A549 (cell line): ENCODE data around the gene HDDC2. TPM values are rescaled to one million over a fixed set of nuclear protein-coding genes. Genes with fewer than 3 reads are reported as not detected.

Experiments
- ATAC-seq, 2 experiments: fragments of 200-7000 bp in 1 of 2; fragments of >200 bp in 1 of 2; cut with Nextera tagmentation in 1 of 2; cut with Tn5 transposase in 1 of 2; 3 replicates each; pipeline versions ENCODE4 v1.8.0 to v1.9.1; 2018 to 2020; ENCODE audit warnings: mild to moderate bottlenecking in 1 of 2, moderate library complexity in 1 of 2
- CTCF ChIA-PET: fragments of 300-600 bp; sonication (Branson Sonifier 250); formaldehyde crosslinking; extraction: SDS; loops from one replicate; lab custom pipeline; 2021; ENCODE audit warnings: antibody characterized with exemption, inconsistent platforms; lab: Yijun Ruan, JAX
- POLR2A ChIA-PET: fragments of 350-600 bp; formaldehyde crosslinking; extraction: SDS; loops from one replicate; lab custom pipeline; 2021; ENCODE audit warnings: antibody characterized with exemption, inconsistent platforms; lab: Yijun Ruan, JAX
- DNase-seq, 2 experiments: peaks; one replicate each; pipeline versions ENCODE4 v3.0.0 to v3.0.0-alpha.2; 2011 to 2016; ENCODE audit warnings: low read depth in 1 of 2, low spot score in 1 of 2
- FAIRE-seq: peaks from 2 replicates; lab custom pipeline; 2011; peaks lifted over from hg19 to GRCh38; lab: Jason Lieb, UNC
- H3K27ac ChIP-seq, 2 experiments: fragments of >200 bp; sonication (Bioruptor Twin); formaldehyde crosslinking; 3 replicates each; pipeline ENCODE4 v1.5.1; 2016 to 2017
- H3K4me1 ChIP-seq: fragments of >200 bp; sonication (Bioruptor Twin); formaldehyde crosslinking; 3 replicates; pipeline ENCODE4 v1.6.1; 2016
- H3K4me2 ChIP-seq: fragments of >200 bp; sonication (Bioruptor Twin); formaldehyde crosslinking; 3 replicates; pipeline ENCODE4 v1.6.1; 2016
- H3K4me3 ChIP-seq: fragments of >200 bp; sonication (Bioruptor Twin); formaldehyde crosslinking; 3 replicates; pipeline ENCODE4 v1.5.1; 2016
- H3K9me3 ChIP-seq: fragments of >200 bp; sonication (Bioruptor Twin); formaldehyde crosslinking; 3 replicates; pipeline ENCODE4 v1.6.1; 2016
- BHLHE40 ChIP-seq: IDR thresholded peaks from 2 replicates; pipeline ENCODE4 v1.6.1; 2012; ENCODE audit warnings: low read depth, low read length, inconsistent platforms
- EHMT2 ChIP-seq: fragments of 200-600 bp; sonication (generic); IDR thresholded peaks from 2 replicates; pipeline ENCODE4 v1.6.1; 2016; ENCODE audit warnings: antibody characterized with exemption, low read depth, mild to moderate bottlenecking, moderate library complexity
- ESRRA ChIP-seq: fragments of 150-350 bp; IDR thresholded peaks from 2 replicates; pipeline ENCODE4 v1.6.1; 2014; ENCODE audit warnings: mild to moderate bottlenecking, low read length, borderline replicate concordance
- FOSB ChIP-seq: fragments of 250-450 bp; sonication (Bioruptor Pico); IDR thresholded peaks from 2 replicates; pipeline ENCODE4 v1.5.0; 2020; ENCODE audit warnings: mild to moderate bottlenecking, moderate library complexity
- HOXB5 ChIP-seq: fragments of 250-450 bp; sonication (Bioruptor Pico); IDR thresholded peaks from 2 replicates; pipeline ENCODE4 v1.5.0; 2020; ENCODE audit warnings: mild to moderate bottlenecking, moderate library complexity
- JUN ChIP-seq, 2 experiments: fragments of >200 bp; sonication (Bioruptor Twin); formaldehyde crosslinking; IDR thresholded peaks; 2 replicates in 1 of 2; 3 replicates in 1 of 2; pipeline ENCODE4 v1.6.1; 2016 to 2017
- KDM5A ChIP-seq: fragments of 200-600 bp; sonication (generic); IDR thresholded peaks from 2 replicates; pipeline ENCODE4 v1.6.1; 2016; ENCODE audit warnings: antibody characterized with exemption, mild to moderate bottlenecking
- MAFK ChIP-seq: fragments of 450-650 bp; IDR thresholded peaks from 2 replicates; pipeline ENCODE4 v1.6.1; 2014; ENCODE audit not compliant: partially characterized antibody
- NFE2L2 ChIP-seq: fragments of 150-350 bp; conservative IDR thresholded peaks from 2 replicates; pipeline ENCODE4 v1.6.1; 2014; ENCODE audit warnings: low read length
- RAD21 ChIP-seq, 2 experiments: fragments of >200 bp in 1 of 2; sonication (Bioruptor Twin) in 1 of 2; formaldehyde crosslinking in 1 of 2; IDR thresholded peaks in 1 of 2; conservative IDR thresholded peaks in 1 of 2; 2 replicates in 1 of 2; 3 replicates in 1 of 2; pipeline ENCODE4 v1.6.1; 2012 to 2018; ENCODE audit warnings: inconsistent platforms in 1 of 2
- RARB ChIP-seq: fragments of 250-450 bp; sonication (Bioruptor Pico); IDR thresholded peaks from 2 replicates; pipeline ENCODE4 v1.8.0; 2021; ENCODE audit warnings: mild to moderate bottlenecking, moderate library complexity
- RFX5 ChIP-seq: fragments of 450-650 bp; IDR thresholded peaks from 2 replicates; pipeline ENCODE4 v1.7.1; 2014; ENCODE audit warnings: antibody characterized with exemption, mild to moderate bottlenecking, moderate library complexity
- RNF2 ChIP-seq: fragments of 200-600 bp; sonication (generic); IDR thresholded peaks from 2 replicates; pipeline ENCODE4 v1.6.1; 2016; ENCODE audit warnings: low read depth, mild to moderate bottlenecking, antibody characterized with exemption, moderate library complexity, borderline replicate concordance
- SREBF2 ChIP-seq: fragments of 450-650 bp; IDR thresholded peaks from 2 replicates; pipeline ENCODE4 v1.6.1; 2014; ENCODE audit warnings: mild to moderate bottlenecking, moderate library complexity
- TP53 ChIP-seq: fragments of 250-450 bp; sonication (Bioruptor Pico); IDR thresholded peaks from 2 replicates; pipeline ENCODE4 v1.5.0; 2021; ENCODE audit warnings: mild to moderate bottlenecking, moderate library complexity
- ZC3H11A ChIP-seq: fragments of 450-650 bp; IDR thresholded peaks from 2 replicates; pipeline ENCODE4 v1.6.1; 2014; ENCODE audit warnings: antibody characterized with exemption, mild to moderate bottlenecking
- ZFP36 ChIP-seq: fragments of 450-650 bp; IDR thresholded peaks from 2 replicates; pipeline ENCODE4 v1.6.1; 2014; ENCODE audit warnings: borderline replicate concordance; ENCODE audit not compliant: partially characterized antibody
- WGBS: methylation state at CpG from one replicate; pipeline ENCODE4 v1.1.6; 2017; ENCODE audit errors: missing lambda C conversion rate; 5-methylcytosine and 5-hydroxymethylcytosine counted together
- polyA plus RNA-seq, 4 experiments: library from polyadenylated mRNA; depleted of rRNA in 3 of 4; stranded (reverse); fragments of >200 nt; fragmentation: RNase III in 1 of 4; extraction: RNeasy Plus Mini Kit Qiagen cat#74134 plus additional on column Dnase treatment in 1 of 4; gene quantifications; 2 replicates in 3 of 4; 3 replicates in 1 of 4; pipeline ENCODE4 v1.2.3, GENCODE V29; 2011 to 2017
- TF ChIP-seq, protein P1 (sequence below): fragments of 200-600 bp; sonication (generic); IDR thresholded peaks from 2 replicates; pipeline ENCODE4 v1.6.1; 2016; ENCODE audit warnings: antibody characterized with exemption, mild to moderate bottlenecking, moderate library complexity
- TF ChIP-seq, protein P2 (sequence below): fragments of 250-450 bp; sonication (Bioruptor Pico); IDR thresholded peaks from 2 replicates; pipeline ENCODE4 v1.5.0; 2021; ENCODE audit warnings: mild to moderate bottlenecking, moderate library complexity, borderline replicate concordance
- TF ChIP-seq, protein P3 (sequence below): fragments of >200 bp; sonication (Bioruptor Twin); formaldehyde crosslinking; IDR thresholded peaks from 3 replicates; pipeline ENCODE4 v1.6.1; 2016
- TF ChIP-seq, protein P4 (sequence below): fragments of >200 bp; sonication (Bioruptor Twin); formaldehyde crosslinking; IDR thresholded peaks from 3 replicates; pipeline ENCODE4 v1.5.1; 2016
- TF ChIP-seq, protein P5 (sequence below): fragments of 250-450 bp; sonication (Bioruptor Pico); IDR thresholded peaks from 2 replicates; pipeline ENCODE4 v1.5.0; 2020; ENCODE audit warnings: low read depth, mild to moderate bottlenecking, moderate library complexity
- TF ChIP-seq, protein P6 (sequence below): fragments of >200 bp; sonication (Bioruptor Twin); formaldehyde crosslinking; IDR thresholded peaks from 2 replicates; pipeline ENCODE4 v1.6.1; 2016
- TF ChIP-seq, protein P7 (sequence below): IDR thresholded peaks from 2 replicates; pipeline ENCODE4 v1.6.1; 2012

The HDDC2 gene
- polyA plus RNA-seq, 2 of the 4 experiments (the other 2 are of a cell fraction): 107 to 216 TPM

DNA sequence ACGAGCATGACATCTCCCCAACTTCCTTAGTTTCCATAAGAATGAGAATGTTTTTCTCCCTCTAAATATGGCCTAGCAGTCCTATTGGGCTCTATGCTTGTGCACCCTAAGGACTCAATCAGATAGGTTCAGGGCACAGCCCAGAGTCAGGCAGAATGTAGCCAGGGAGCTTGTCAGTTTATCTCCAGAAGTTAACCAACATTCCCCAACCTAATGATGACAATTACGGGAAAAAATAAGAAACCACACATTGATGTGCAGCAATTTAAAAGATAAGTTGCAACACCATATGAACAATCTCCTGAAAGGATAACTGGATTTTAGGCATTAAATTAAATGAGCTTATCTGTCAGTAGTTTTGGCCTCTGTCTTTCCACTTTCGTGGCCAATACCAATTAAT lies 71.1 kb downstream of the HDDC2 start:
- H3K4me1 ChIP-seq: peaks cover 19% of the 10 kb centered on the region; the same call in 2 of the 3 replicates
- ChIA-PET CTCF (no interaction called here), POLR2A (no interaction called here)
- ATAC-seq (no peak), FAIRE-seq (no peak), DNase-seq (no peak)
- H3K4me3 ChIP-seq: no peak overlapping the region
- H3K4me2 ChIP-seq: no peak overlapping the region
- TF ChIP-seq HOXB5 (no peak), ZC3H11A (no peak), ESRRA (no peak), BHLHE40 (no peak), SREBF2 (no peak), MAFK (no peak), TP53 (CRISPR knock-in tag) (no peak), KDM5A (no peak), JUN (IDR thresholded peaks at IDR 0.05) (no peak), RFX5 (no peak)
- TF ChIP-seq, protein P1, sequence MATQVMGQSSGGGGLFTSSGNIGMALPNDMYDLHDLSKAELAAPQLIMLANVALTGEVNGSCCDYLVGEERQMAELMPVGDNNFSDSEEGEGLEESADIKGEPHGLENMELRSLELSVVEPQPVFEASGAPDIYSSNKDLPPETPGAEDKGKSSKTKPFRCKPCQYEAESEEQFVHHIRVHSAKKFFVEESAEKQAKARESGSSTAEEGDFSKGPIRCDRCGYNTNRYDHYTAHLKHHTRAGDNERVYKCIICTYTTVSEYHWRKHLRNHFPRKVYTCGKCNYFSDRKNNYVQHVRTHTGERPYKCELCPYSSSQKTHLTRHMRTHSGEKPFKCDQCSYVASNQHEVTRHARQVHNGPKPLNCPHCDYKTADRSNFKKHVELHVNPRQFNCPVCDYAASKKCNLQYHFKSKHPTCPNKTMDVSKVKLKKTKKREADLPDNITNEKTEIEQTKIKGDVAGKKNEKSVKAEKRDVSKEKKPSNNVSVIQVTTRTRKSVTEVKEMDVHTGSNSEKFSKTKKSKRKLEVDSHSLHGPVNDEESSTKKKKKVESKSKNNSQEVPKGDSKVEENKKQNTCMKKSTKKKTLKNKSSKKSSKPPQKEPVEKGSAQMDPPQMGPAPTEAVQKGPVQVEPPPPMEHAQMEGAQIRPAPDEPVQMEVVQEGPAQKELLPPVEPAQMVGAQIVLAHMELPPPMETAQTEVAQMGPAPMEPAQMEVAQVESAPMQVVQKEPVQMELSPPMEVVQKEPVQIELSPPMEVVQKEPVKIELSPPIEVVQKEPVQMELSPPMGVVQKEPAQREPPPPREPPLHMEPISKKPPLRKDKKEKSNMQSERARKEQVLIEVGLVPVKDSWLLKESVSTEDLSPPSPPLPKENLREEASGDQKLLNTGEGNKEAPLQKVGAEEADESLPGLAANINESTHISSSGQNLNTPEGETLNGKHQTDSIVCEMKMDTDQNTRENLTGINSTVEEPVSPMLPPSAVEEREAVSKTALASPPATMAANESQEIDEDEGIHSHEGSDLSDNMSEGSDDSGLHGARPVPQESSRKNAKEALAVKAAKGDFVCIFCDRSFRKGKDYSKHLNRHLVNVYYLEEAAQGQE: no peak
- TF ChIP-seq, protein P2, sequence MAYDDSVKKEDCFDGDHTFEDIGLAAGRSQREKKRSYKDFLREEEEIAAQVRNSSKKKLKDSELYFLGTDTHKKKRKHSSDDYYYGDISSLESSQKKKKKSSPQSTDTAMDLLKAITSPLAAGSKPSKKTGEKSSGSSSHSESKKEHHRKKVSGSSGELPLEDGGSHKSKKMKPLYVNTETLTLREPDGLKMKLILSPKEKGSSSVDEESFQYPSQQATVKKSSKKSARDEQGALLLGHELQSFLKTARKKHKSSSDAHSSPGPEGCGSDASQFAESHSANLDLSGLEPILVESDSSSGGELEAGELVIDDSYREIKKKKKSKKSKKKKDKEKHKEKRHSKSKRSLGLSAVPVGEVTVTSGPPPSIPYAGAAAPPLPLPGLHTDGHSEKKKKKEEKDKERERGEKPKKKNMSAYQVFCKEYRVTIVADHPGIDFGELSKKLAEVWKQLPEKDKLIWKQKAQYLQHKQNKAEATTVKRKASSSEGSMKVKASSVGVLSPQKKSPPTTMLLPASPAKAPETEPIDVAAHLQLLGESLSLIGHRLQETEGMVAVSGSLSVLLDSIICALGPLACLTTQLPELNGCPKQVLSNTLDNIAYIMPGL: no peak
- TF ChIP-seq, protein P3, sequence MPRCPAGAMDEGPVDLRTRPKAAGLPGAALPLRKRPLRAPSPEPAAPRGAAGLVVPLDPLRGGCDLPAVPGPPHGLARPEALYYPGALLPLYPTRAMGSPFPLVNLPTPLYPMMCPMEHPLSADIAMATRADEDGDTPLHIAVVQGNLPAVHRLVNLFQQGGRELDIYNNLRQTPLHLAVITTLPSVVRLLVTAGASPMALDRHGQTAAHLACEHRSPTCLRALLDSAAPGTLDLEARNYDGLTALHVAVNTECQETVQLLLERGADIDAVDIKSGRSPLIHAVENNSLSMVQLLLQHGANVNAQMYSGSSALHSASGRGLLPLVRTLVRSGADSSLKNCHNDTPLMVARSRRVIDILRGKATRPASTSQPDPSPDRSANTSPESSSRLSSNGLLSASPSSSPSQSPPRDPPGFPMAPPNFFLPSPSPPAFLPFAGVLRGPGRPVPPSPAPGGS: no peak
- TF ChIP-seq, protein P4, sequence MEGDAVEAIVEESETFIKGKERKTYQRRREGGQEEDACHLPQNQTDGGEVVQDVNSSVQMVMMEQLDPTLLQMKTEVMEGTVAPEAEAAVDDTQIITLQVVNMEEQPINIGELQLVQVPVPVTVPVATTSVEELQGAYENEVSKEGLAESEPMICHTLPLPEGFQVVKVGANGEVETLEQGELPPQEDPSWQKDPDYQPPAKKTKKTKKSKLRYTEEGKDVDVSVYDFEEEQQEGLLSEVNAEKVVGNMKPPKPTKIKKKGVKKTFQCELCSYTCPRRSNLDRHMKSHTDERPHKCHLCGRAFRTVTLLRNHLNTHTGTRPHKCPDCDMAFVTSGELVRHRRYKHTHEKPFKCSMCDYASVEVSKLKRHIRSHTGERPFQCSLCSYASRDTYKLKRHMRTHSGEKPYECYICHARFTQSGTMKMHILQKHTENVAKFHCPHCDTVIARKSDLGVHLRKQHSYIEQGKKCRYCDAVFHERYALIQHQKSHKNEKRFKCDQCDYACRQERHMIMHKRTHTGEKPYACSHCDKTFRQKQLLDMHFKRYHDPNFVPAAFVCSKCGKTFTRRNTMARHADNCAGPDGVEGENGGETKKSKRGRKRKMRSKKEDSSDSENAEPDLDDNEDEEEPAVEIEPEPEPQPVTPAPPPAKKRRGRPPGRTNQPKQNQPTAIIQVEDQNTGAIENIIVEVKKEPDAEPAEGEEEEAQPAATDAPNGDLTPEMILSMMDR: no peak
- TF ChIP-seq, protein P5, sequence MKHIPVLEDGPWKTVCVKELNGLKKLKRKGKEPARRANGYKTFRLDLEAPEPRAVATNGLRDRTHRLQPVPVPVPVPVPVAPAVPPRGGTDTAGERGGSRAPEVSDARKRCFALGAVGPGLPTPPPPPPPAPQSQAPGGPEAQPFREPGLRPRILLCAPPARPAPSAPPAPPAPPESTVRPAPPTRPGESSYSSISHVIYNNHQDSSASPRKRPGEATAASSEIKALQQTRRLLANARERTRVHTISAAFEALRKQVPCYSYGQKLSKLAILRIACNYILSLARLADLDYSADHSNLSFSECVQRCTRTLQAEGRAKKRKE (CRISPR knock-in tag): no peak
- H3K9me3 ChIP-seq: no peaks in the 10 kb centered on the region
- WGBS: 84% methylated on average over 3 of the region's 3 CpGs
- no peak overlapping the region for H3K27ac ChIP-seq

DNA sequence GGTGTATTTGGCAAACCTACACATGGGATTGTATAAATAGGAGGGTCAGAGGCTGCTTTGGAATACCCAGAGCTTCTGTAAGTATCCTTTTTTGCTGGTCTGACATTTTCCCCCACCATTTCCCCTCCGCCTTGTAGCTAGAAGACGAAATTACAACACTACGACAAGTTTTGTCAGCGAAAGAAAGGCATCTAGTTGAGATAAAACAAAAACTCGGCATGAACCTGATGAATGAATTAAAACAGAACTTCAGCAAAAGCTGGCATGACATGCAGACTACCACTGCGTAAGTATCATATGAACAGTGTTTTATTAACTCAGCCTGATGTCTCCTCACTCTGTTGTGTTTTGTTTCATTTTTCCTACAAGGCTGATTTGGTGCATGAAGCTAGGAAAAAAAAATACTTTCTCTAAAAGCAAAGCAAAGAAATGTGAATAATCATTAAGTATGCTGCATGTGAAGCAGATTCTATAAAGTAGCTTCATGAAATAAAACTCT lies 72.7 kb downstream of the HDDC2 start:
- FAIRE-seq (no peak), ATAC-seq (no peak), DNase-seq (no peak)
- Histone ChIP-seq H3K4me2 (no peak overlapping the region), H3K9me3 (no peaks in the 10 kb centered on the region), H3K4me1 (peaks cover 25% of the 10 kb centered on the region), H3K27ac (no peak overlapping the region), H3K4me3 (no peak overlapping the region)
- WGBS: 89% methylated on average over 6 of the region's 6 CpGs
- POLR2A ChIA-PET: no interaction called here
- CTCF ChIA-PET: no interaction called here
- TF ChIP-seq EHMT2: no peak
- no peak for TF ChIP-seq ZFP36
- TF ChIP-seq RAD21 (conservative IDR thresholded peaks at IDR 0.05 in 1 of 2, IDR thresholded peaks at IDR 0.05 in 1 of 2): no peak
- TF ChIP-seq SREBF2: no peak
- no peak for TF ChIP-seq RARB
- TF ChIP-seq NFE2L2: no peak
- no peak for TF ChIP-seq RNF2
- TF ChIP-seq FOSB (CRISPR knock-in tag): no peak
- TF ChIP-seq, protein P6, sequence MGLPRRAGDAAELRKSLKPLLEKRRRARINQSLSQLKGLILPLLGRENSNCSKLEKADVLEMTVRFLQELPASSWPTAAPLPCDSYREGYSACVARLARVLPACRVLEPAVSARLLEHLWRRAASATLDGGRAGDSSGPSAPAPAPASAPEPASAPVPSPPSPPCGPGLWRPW: no peak
- TF ChIP-seq, protein P4: no peak
- TF ChIP-seq, protein P7, sequence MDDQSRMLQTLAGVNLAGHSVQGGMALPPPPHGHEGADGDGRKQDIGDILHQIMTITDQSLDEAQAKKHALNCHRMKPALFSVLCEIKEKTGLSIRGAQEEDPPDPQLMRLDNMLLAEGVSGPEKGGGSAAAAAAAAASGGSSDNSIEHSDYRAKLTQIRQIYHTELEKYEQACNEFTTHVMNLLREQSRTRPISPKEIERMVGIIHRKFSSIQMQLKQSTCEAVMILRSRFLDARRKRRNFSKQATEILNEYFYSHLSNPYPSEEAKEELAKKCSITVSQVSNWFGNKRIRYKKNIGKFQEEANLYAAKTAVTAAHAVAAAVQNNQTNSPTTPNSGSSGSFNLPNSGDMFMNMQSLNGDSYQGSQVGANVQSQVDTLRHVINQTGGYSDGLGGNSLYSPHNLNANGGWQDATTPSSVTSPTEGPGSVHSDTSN: no peak
